H1 (cell line): ENCODE results near the gene KCNG3. TPM values are rescaled to one million over a fixed set of nuclear protein-coding genes. Genes with fewer than 3 reads are reported as not detected.

Source experiments
- CHD2 ChIP-seq: IDR thresholded peaks from 2 replicates; pipeline ENCODE4 v1.6.1; 2012; ENCODE audit warnings: low read length, improper control_type of control experiment
- CHD7 ChIP-seq: fragments of 300-600 bp; sonication (generic); IDR thresholded peaks from 2 replicates; pipeline ENCODE4 v1.7.1; 2012; ENCODE audit warnings: low read length, moderate library complexity, mild to moderate bottlenecking, inconsistent platforms; ENCODE audit not compliant: insufficient replicate concordance
- KDM4A ChIP-seq: IDR thresholded peaks from one replicate; pipeline ENCODE4 v1.7.1; 2012; ENCODE audit warnings: low read depth, mild to moderate bottlenecking, moderate library complexity, low read length, inconsistent platforms; ENCODE audit not compliant: severe bottlenecking
- POLR2A ChIP-seq, 2 experiments: IDR thresholded peaks; 1 replicate in 1 of 2; 2 replicates in 1 of 2; pipeline ENCODE4 v1.6.1; 2011; ENCODE audit warnings: low read depth in 2 of 2, low read length in 2 of 2, mild to moderate bottlenecking in 2 of 2; ENCODE audit errors: control extremely low read depth in 1 of 2
- SIX5 ChIP-seq: IDR thresholded peaks from 2 replicates; pipeline ENCODE4 v1.6.1; 2011; ENCODE audit warnings: mild to moderate bottlenecking, low read depth, low read length
- polyA plus RNA-seq, 7 experiments: library from polyadenylated mRNA; depleted of rRNA in 3 of 7; stranded (reverse) in 5 of 7; unstranded in 2 of 7; fragments of >200 nt in 5 of 7; fragments of 200-250 nt in 2 of 7; gene quantifications; 1 replicate in 5 of 7; 2 replicates in 1 of 7; 4 replicates in 1 of 7; pipeline versions ENCODE4 v1.2.1 to v1.2.3, GENCODE V29; 2011 to 2013; ENCODE audit warnings: missing spikeins in 2 of 7, mixed read lengths in 2 of 7
- total RNA-seq: library from RNA; stranded (reverse); fragmentation: NEBNext Ultra II Directional; extraction: Animal tissue kit (Norgen Biotek cat#: 25700); gene quantifications from 2 replicates; pipeline ENCODE4 v1.2.1, GENCODE V29; 2021

The KCNG3 gene
- total and polyA plus RNA-seq, 2 of the 8 experiments (the other 6 are each of a cell fraction or from before 2014, with no cell fraction given), result 8.1 to 21.3 TPM

GRCh38 chr2:42414158-42414557 lies 79.6 kb downstream of the KCNG3 start (continued):
- TF ChIP-seq CHD7, result no peak
- TF ChIP-seq CHD2, result no peak
- no peak for TF ChIP-seq SIX5
- no peak for TF ChIP-seq KDM4A
- TF ChIP-seq POLR2A (IDR thresholded peaks at IDR 0.05; ENCODE audit: control extremely low read depth in 1 of 2, low read depth in 2 of 2, low read length in 2 of 2), result no peak
